Glomerular visceral epithelial cell (primary cell): ENCODE results near the gene TSHB.

Experiments used
- DNase-seq: peaks from one replicate; pipeline ENCODE4 v3.0.0-alpha.2; 2016; ENCODE audit errors: extremely low spot score

TSHB gene

GRCh38 chr1:115059316-115059715 lies 29.7 kb downstream of the TSHB start:
- peak; percentile 38 for DNase-seq

GRCh38 chr1:115060501-115060900 lies 30.9 kb downstream of the TSHB start:
- no peak for DNase-seq

GRCh38 chr1:115062542-115063004 lies 32.9 kb downstream of the TSHB start:
- DNase-seq: peak; percentile 96

GRCh38 chr1:115063228-115063901 lies 33.7 kb downstream of the TSHB start:
- peak; percentile 30 for DNase-seq

GRCh38 chr1:115064461-115064860 lies 34.8 kb downstream of the TSHB start:
- no peak for DNase-seq

- DNase-seq: peak; percentile 89
Measured at GRCh38 chr1:115065021-115065420, 35.4 kb downstream of the TSHB start.

GRCh38 chr1:115067161-115067859 lies 37.7 kb downstream of the TSHB start:
- peak; percentile 89 for DNase-seq

GRCh38 chr1:115068826-115069585 lies 39.4 kb downstream of the TSHB start:
- peak; percentile 93 for DNase-seq

- no peak for DNase-seq
Measured at GRCh38 chr1:115069659-115070308, 40.2 kb downstream of the TSHB start.

GRCh38 chr1:115071012-115071664 lies 41.5 kb downstream of the TSHB start:
- no peak for DNase-seq

- DNase-seq: no peak
Measured at GRCh38 chr1:115073298-115074087, 43.9 kb downstream of the TSHB start.

- DNase-seq: peak; percentile 30
Measured at GRCh38 chr1:115074839-115075534, 45.4 kb downstream of the TSHB start.

- no peak for DNase-seq
Measured at GRCh38 chr1:115076384-115076915, 46.8 kb downstream of the TSHB start.

GRCh38 chr1:115077286-115077983 lies 47.8 kb downstream of the TSHB start:
- DNase-seq: no peak

- DNase-seq: no peak
Measured at GRCh38 chr1:115077984-115078330, 48.3 kb downstream of the TSHB start.

GRCh38 chr1:115078708-115079107 lies 49.1 kb downstream of the TSHB start:
- no peak for DNase-seq

- DNase-seq: no peak
Measured at GRCh38 chr1:115082949-115083348, 53.3 kb downstream of the TSHB start.
